WERI-Rb-1 (cell line): ENCODE data around the gene IRF1.

Source experiments
- DNase-seq: peaks from one replicate; pipeline ENCODE4 v3.0.0-alpha.2; 2020
- H3K27ac ChIP-seq: fragments of 250-450 bp; sonication (Bioruptor Pico); 2 replicates; pipeline ENCODE4 v1.5.1; 2020; ENCODE audit warnings: mild to moderate bottlenecking, moderate library complexity
- H3K27me3 ChIP-seq: fragments of 250-450 bp; sonication (Bioruptor Pico); 2 replicates; pipeline ENCODE4 v1.5.1; 2021; ENCODE audit warnings: mild to moderate bottlenecking, low read depth, moderate library complexity; ENCODE audit not compliant: insufficient read depth, severe bottlenecking
- H3K36me3 ChIP-seq: fragments of 250-450 bp; sonication (Bioruptor Pico); 2 replicates; pipeline ENCODE4 v1.5.1; 2020; ENCODE audit warnings: mild to moderate bottlenecking, moderate library complexity
- H3K4me3 ChIP-seq: 2 replicates; pipeline ENCODE4 v1.5.1; 2011; ENCODE audit warnings: low read depth, mild to moderate bottlenecking, control low read depth, low read length
- H3K9me3 ChIP-seq: fragments of 250-450 bp; sonication (Bioruptor Pico); 2 replicates; pipeline ENCODE4 v1.5.1; 2021; ENCODE audit warnings: mild to moderate bottlenecking, moderate library complexity; ENCODE audit not compliant: severe bottlenecking
- CTCF ChIP-seq: IDR thresholded peaks from 2 replicates; pipeline ENCODE4 v1.5.1; 2011; ENCODE audit warnings: low read depth, mild to moderate bottlenecking, control low read depth, inconsistent platforms, low read length

Gene IRF1

GRCh38 chr5:132490484-132491367 lies at the start of gene IRF1:
Gene IRF1, minus strand, starts transcription at chr5:132490773. Its CDS starts 1,295 bp downstream, at chr5:132489478.
- peak within 1 kb of the TSS; percentile 74 for H3K4me3 ChIP-seq
- no peaks in the 10 kb centered on the region for H3K9me3 ChIP-seq
- peaks cover 20% of the 10 kb centered on the region for H3K36me3 ChIP-seq
- H3K27ac ChIP-seq = peak within 1 kb of the TSS; percentile 90
- peak; percentile 94 for DNase-seq
- TF ChIP-seq CTCF = 0 out of 2 replicates have a peak, but pooled peaks have one; percentile 10
- H3K27me3 ChIP-seq = no peaks in the 10 kb centered on the region

GRCh38 chr5:132540149-132540548 lies 49.6 kb upstream of the IRF1 start:
- no peak for DNase-seq
- no peaks in the 10 kb centered on the region for H3K27me3 ChIP-seq
- no peak for TF ChIP-seq CTCF
- no peaks in the 10 kb centered on the region for H3K36me3 ChIP-seq
- H3K4me3 ChIP-seq = no peak overlapping the region
- H3K27ac ChIP-seq = no peak overlapping the region
- no peaks in the 10 kb centered on the region for H3K9me3 ChIP-seq

- TF ChIP-seq CTCF = no peak
- H3K27ac ChIP-seq = no peak overlapping the region
- no peak overlapping the region for H3K4me3 ChIP-seq
- no peaks in the 10 kb centered on the region for H3K36me3 ChIP-seq
- no peaks in the 10 kb centered on the region for H3K27me3 ChIP-seq
- no peak for DNase-seq
- no peaks in the 10 kb centered on the region for H3K9me3 ChIP-seq
Measured at GRCh38 chr5:132539716-132540115, 49.1 kb upstream of the IRF1 start.

GRCh38 chr5:132530946-132531345 lies 40.4 kb upstream of the IRF1 start:
- TF ChIP-seq CTCF = no peak
- DNase-seq = no peak
- Histone ChIP-seq H3K9me3 (no peaks in the 10 kb centered on the region), H3K4me3 (no peak overlapping the region), H3K27me3 (no peaks in the 10 kb centered on the region), H3K27ac (no peak overlapping the region), H3K36me3 (no peaks in the 10 kb centered on the region)

- no peaks in the 10 kb centered on the region for H3K27me3 ChIP-seq
- DNase-seq = no peak
- no peak for TF ChIP-seq CTCF
- no peaks in the 10 kb centered on the region for H3K36me3 ChIP-seq
- no peak overlapping the region for H3K27ac ChIP-seq
- no peak overlapping the region for H3K4me3 ChIP-seq
- no peaks in the 10 kb centered on the region for H3K9me3 ChIP-seq
Measured at GRCh38 chr5:132528866-132529634, 38.5 kb upstream of the IRF1 start.
